SU-DHL-6 (cell line): ENCODE results near the gene RNF114.

Source experiments
- H2AFZ ChIP-seq: fragments of 200-600 bp; sonication (generic); 2 replicates; pipeline ENCODE4 v1.6.1; 2014; ENCODE audit warnings: low read depth, mild to moderate bottlenecking, moderate library complexity, mixed read lengths, antibody characterized with exemption, low read length; ENCODE audit not compliant: severe bottlenecking
- H3F3A ChIP-seq: fragments of 200-600 bp; shearing (Covaris generic); 2 replicates; pipeline ENCODE4 v1.6.0; 2016; ENCODE audit warnings: antibody characterized with exemption, mild to moderate bottlenecking; ENCODE audit not compliant: insufficient read depth
- H3K27ac ChIP-seq: fragments of 200-600 bp; sonication (generic); 2 replicates; pipeline ENCODE4 v1.5.1; 2016; ENCODE audit warnings: low read depth, mild to moderate bottlenecking, low read length, moderate library complexity, mixed read lengths
- H3K27me3 ChIP-seq: fragments of 200-600 bp; sonication (generic), shearing (Covaris generic); 2 replicates; pipeline ENCODE4 v1.6.0; 2014; ENCODE audit warnings: mild to moderate bottlenecking, low read length
- H3K36me3 ChIP-seq: fragments of 200-600 bp; sonication (generic); 2 replicates; pipeline ENCODE4 v1.6.1; 2014; ENCODE audit warnings: mild to moderate bottlenecking, low read length, mixed read lengths
- H3K4me2 ChIP-seq: fragments of 300-600, 200-600 bp; shearing (Covaris generic), sonication (generic); 2 replicates; pipeline ENCODE4 v1.6.0; 2014; ENCODE audit warnings: low read length, low read depth, mild to moderate bottlenecking; ENCODE audit not compliant: poor library complexity, severe bottlenecking
- H3K4me3 ChIP-seq: fragments of 200-600 bp; sonication (generic); 2 replicates; pipeline ENCODE4 v1.5.1; 2014; ENCODE audit warnings: antibody characterized with exemption, low read length, mild to moderate bottlenecking, mixed read lengths; ENCODE audit not compliant: insufficient read depth, poor library complexity, severe bottlenecking
- H3K79me2 ChIP-seq: fragments of 200-600 bp; sonication (generic); 2 replicates; pipeline ENCODE4 v1.6.1; 2014; ENCODE audit warnings: mild to moderate bottlenecking, low read length, moderate library complexity; ENCODE audit not compliant: insufficient read depth
- H3K9ac ChIP-seq: fragments of 200-600 bp; sonication (generic); 2 replicates; pipeline ENCODE4 v1.7.0; 2014; ENCODE audit warnings: mild to moderate bottlenecking, low read length
- H3K9me2 ChIP-seq: fragments of 200-600 bp; sonication (generic); replicated peaks from 2 replicates; pipeline ENCODE4 v1.6.1; 2014; ENCODE audit warnings: low read length; ENCODE audit not compliant: insufficient read depth
- H3K9me3 ChIP-seq: fragments of 200-600 bp; sonication (generic); 2 replicates; pipeline ENCODE4 v1.6.1; 2014; ENCODE audit warnings: low read length, mixed read lengths; ENCODE audit not compliant: insufficient read depth
- H4K20me1 ChIP-seq: fragments of 200-600 bp; sonication (generic); 2 replicates; pipeline ENCODE4 v1.6.1; 2014; ENCODE audit warnings: low read depth, mild to moderate bottlenecking, antibody characterized with exemption, low read length, moderate library complexity, mixed read lengths
- EZH2phosphoT487 ChIP-seq: fragments of 200-600 bp; sonication (generic), shearing (Covaris generic); conservative IDR thresholded peaks from 2 replicates; pipeline ENCODE4 v1.6.1; 2018; ENCODE audit warnings: mild to moderate bottlenecking, antibody characterized with exemption, low read length, moderate library complexity, mixed read lengths
- TF ChIP-seq, protein P1 (sequence below): fragments of 200-600 bp; sonication (generic); IDR thresholded peaks from one replicate; pipeline ENCODE4 v1.5.1; 2017; ENCODE audit warnings: antibody characterized with exemption, mild to moderate bottlenecking, low read length, moderate library complexity; ENCODE audit not compliant: insufficient read depth, poor library complexity, severe bottlenecking

Gene RNF114

DNA sequence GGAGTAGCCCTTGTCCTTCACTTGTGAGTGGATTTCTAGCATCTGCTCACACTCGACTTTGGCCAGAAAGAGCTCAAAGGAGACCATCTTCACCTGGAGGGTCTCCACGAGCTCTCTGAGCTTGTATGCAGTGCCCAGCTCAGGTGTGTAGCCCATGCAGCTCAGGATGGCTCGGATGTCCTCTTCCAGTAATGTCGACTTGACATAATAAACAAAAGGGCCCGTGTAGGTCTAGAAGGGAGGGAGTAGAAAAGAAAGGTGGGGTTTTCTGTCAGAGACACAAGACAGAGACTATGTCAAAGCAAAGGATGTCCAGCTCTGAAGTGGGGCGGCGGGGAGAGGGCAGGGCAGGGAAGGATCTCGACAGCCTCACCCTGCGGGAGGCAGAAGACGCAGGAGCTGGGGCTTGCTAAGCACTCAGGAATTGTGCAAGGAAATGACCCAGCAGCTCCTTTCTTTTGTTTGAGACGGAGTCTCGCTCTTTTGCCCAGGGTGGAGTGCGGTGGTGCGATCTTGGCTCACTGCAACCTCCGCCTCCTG lies 29.5 kb upstream of the RNF114 start:
- Histone ChIP-seq H4K20me1 (no peaks in the 10 kb centered on the region), H3K79me2 (peaks cover 9% of the 10 kb centered on the region; the same call in 1 of the 2 replicates)

DNA sequence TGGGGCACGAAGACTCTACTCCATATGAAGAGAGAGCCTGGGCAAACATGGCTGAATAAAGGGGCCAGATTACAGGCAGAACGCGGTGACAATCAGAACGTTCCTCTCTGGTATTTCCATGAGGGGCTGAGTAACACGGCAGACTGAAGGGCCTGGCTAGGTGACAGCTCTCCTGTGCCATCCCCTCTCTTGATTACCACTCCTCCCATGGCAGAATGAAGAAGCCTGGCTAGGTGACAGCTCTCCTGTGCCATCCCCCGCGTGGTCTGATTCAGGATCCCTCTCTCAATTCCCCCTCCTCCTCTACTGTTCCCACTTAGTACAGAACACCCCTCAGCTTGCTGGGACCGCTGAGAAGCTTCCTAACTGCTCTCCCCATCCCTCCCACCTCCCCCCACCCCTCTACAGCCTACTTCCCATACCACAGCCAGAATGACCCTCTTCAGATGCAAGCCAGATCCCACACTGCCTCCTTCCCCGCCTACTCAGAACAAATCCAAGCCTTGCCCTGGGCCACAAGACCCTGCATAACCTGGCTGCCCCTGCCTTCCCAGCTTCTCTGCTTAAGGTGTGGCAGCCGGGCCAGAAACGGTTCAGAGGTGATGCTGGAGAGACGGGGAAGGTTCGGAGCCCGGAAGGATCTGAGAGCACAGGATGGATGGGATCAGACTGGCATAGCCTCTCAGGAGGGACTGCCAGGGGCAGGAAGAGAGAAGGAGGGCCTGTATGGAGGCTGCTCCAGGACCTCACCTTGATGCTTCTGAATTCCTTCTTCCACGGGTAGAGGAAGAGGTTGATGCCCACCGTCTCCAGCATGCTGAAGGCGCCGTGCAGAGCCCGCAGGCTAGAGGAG lies 28.6 kb upstream of the RNF114 start:
- H3K36me3 ChIP-seq, result no peaks in the 10 kb centered on the region
- H3F3A ChIP-seq, result no peaks in the 10 kb centered on the region
- no peak overlapping the region for H3K27ac ChIP-seq
- TF ChIP-seq EZH2phosphoT487, result no peak
- TF ChIP-seq, protein P1, sequence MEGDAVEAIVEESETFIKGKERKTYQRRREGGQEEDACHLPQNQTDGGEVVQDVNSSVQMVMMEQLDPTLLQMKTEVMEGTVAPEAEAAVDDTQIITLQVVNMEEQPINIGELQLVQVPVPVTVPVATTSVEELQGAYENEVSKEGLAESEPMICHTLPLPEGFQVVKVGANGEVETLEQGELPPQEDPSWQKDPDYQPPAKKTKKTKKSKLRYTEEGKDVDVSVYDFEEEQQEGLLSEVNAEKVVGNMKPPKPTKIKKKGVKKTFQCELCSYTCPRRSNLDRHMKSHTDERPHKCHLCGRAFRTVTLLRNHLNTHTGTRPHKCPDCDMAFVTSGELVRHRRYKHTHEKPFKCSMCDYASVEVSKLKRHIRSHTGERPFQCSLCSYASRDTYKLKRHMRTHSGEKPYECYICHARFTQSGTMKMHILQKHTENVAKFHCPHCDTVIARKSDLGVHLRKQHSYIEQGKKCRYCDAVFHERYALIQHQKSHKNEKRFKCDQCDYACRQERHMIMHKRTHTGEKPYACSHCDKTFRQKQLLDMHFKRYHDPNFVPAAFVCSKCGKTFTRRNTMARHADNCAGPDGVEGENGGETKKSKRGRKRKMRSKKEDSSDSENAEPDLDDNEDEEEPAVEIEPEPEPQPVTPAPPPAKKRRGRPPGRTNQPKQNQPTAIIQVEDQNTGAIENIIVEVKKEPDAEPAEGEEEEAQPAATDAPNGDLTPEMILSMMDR, result no peak
- no peak overlapping the region for H3K4me3 ChIP-seq
- no peaks in the 10 kb centered on the region for H4K20me1 ChIP-seq
- H3K79me2 ChIP-seq, result peaks cover 15% of the 10 kb centered on the region
- no peaks in the 10 kb centered on the region for H3K9me3 ChIP-seq
- no peak overlapping the region for H3K9ac ChIP-seq
- H3K27me3 ChIP-seq, result no peaks in the 10 kb centered on the region
- H2AFZ ChIP-seq, result no peak overlapping the region
- no peaks in the 10 kb centered on the region for H3K9me2 ChIP-seq
- no peak overlapping the region for H3K4me2 ChIP-seq

More for the DNA sequence above, 29.5 kb upstream of the RNF114 start:
- Histone ChIP-seq H3K9ac (no peak overlapping the region), H2AFZ (no peak overlapping the region), H3K4me3 (no peak overlapping the region), H3K27me3 (no peaks in the 10 kb centered on the region), H3K9me2 (no peaks in the 10 kb centered on the region), H3K36me3 (no peaks in the 10 kb centered on the region), H3K9me3 (no peaks in the 10 kb centered on the region), H3K4me2 (no peak overlapping the region), H3K27ac (no peak overlapping the region), H3F3A (no peaks in the 10 kb centered on the region)
- TF ChIP-seq EZH2phosphoT487, result no peak

DNA sequence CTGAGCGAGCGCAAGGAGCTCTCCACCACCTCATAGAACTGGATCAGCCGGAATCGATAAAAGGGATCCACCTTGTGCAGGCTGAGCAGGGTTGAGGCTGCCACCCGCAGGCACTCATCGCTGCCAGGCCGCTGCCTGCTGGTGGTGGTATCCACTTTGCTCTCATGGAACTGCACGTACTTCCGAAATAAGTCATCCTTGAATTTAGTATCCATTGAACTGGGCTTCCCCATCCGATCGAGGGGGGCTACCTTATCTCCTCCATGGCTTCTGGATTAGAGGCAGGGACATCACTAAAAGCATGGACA lies 28.0 kb upstream of the RNF114 start:
- no peaks in the 10 kb centered on the region for H4K20me1 ChIP-seq
- no peaks in the 10 kb centered on the region for H3K36me3 ChIP-seq

DNA sequence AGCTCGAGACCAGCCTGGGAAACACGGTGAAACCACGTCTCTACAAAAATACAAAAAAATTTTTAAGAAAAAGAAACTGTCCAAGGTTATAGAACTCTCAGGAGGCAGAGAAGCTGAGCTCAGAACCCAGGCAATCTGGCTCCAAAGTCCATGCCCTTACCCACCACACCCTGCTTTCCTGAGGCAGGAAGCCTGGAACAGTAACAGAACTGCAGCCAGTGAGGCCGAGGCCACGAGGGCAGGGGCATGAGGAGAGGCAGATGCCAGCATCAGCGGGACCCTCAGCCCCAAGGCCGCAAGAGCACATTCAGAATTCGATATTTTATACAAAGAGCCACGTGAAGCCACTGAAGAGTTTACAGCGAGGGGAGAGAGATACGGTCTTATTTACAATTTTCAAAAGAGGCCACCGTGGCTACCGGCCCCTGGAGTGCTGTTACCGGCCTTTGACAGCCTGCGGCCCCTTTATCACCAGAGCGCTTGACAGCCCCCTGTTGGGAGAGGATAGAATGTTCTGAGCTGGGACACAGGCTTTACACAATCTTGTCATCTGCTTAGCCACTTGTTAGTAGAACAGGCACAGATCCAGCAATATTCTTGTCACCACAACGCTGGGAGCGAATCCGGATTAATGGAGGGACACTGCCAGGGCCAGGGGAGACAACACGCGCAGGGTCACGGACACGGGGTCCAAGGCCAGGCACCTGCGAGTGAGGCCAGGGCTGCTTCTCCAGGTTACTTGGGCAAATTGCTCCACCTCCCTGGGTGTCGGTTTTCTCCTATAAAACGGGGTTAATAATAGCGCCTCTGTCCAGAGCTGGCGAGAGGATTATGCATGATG lies 26.5 kb upstream of the RNF114 start:
- Histone ChIP-seq H3K36me3 (no peaks in the 10 kb centered on the region), H3K9ac (no peak overlapping the region), H3K9me3 (no peaks in the 10 kb centered on the region), H2AFZ (no peak overlapping the region), H3F3A (no peaks in the 10 kb centered on the region), H3K4me2 (no peak overlapping the region), H3K79me2 (peaks cover 36% of the 10 kb centered on the region), H3K9me2 (no peaks in the 10 kb centered on the region), H3K4me3 (no peak overlapping the region), H3K27me3 (no peaks in the 10 kb centered on the region), H4K20me1 (no peaks in the 10 kb centered on the region), H3K27ac (no peak overlapping the region)
- TF ChIP-seq, protein P1, result no peak
- TF ChIP-seq EZH2phosphoT487, result no peak

More for the DNA sequence above, 28.0 kb upstream of the RNF114 start:
- no peak overlapping the region for H3K4me3 ChIP-seq
- peaks cover 20% of the 10 kb centered on the region for H3K79me2 ChIP-seq
- no peak overlapping the region for H3K27ac ChIP-seq
- no peaks in the 10 kb centered on the region for H3K27me3 ChIP-seq
- no peaks in the 10 kb centered on the region for H3K9me2 ChIP-seq
- no peak overlapping the region for H3K4me2 ChIP-seq
- H2AFZ ChIP-seq, result no peak overlapping the region
- no peak for TF ChIP-seq EZH2phosphoT487
- no peaks in the 10 kb centered on the region for H3F3A ChIP-seq
- H3K9me3 ChIP-seq, result no peaks in the 10 kb centered on the region
- no peak overlapping the region for H3K9ac ChIP-seq
